ENCODE measurements around the gene CORO1C. TPM values are rescaled to one million over a fixed set of nuclear protein-coding genes. Genes with fewer than 3 reads are reported as not detected.
A peak's percentile ranks its signal among the peaks of the same experiment; 100 is the strongest.

The CORO1C gene
- total RNA-seq, 1 donor from 2014 or later, result 65.3 TPM

GRCh38 chr12:108720757-108721514 is 10.4 kb downstream of the CORO1C start:
- DNase-seq (ENCODE audit: low spot score in 2 of 2, unreplicated experiment in 2 of 2), result no peak
- no peaks in the 10 kb centered on the region for H3K9me3 Mint-ChIP-seq
- peaks cover 51% of the 10 kb centered on the region for H3K4me1 Mint-ChIP-seq
- peaks cover 7% of the 10 kb centered on the region for H3K36me3 Mint-ChIP-seq
- H3K27ac Mint-ChIP-seq, result no peak overlapping the region
- H3K4me3 Mint-ChIP-seq, result no peak overlapping the region
- H3K27me3 Mint-ChIP-seq (ENCODE audit: low read depth), result no peaks in the 10 kb centered on the region
- no peak for TF ChIP-seq CTCF (IDR thresholded peaks at IDR 0.05; ENCODE audit: unreplicated experiment)

GRCh38 chr12:108717243-108717642 is 14.1 kb downstream of the CORO1C start:
- Mint-ChIP-seq H3K9me3 (no peaks in the 10 kb centered on the region), H3K27me3 (ENCODE audit: low read depth) (no peaks in the 10 kb centered on the region), H3K4me3 (no peak overlapping the region), H3K36me3 (peaks cover 7% of the 10 kb centered on the region), H3K27ac (no peak overlapping the region), H3K4me1 (peaks cover 43% of the 10 kb centered on the region)
- DNase-seq (ENCODE audit: low spot score in 2 of 2, unreplicated experiment in 2 of 2), result no peak
- no peak for TF ChIP-seq CTCF (IDR thresholded peaks at IDR 0.05; ENCODE audit: unreplicated experiment)

GRCh38 chr12:108714866-108715265 is 16.5 kb downstream of the CORO1C start:
- Mint-ChIP-seq H3K27me3 (ENCODE audit: low read depth) (no peaks in the 10 kb centered on the region), H3K4me1 (peaks cover 39% of the 10 kb centered on the region), H3K4me3 (no peak overlapping the region), H3K27ac (peak overlapping the region; percentile 68), H3K36me3 (peaks cover 7% of the 10 kb centered on the region), H3K9me3 (no peaks in the 10 kb centered on the region)
- no peak for DNase-seq (ENCODE audit: low spot score in 2 of 2, unreplicated experiment in 2 of 2)
- TF ChIP-seq CTCF (IDR thresholded peaks at IDR 0.05; ENCODE audit: unreplicated experiment), result no peak

- Mint-ChIP-seq H3K36me3 (peaks cover 7% of the 10 kb centered on the region), H3K27me3 (ENCODE audit: low read depth) (no peaks in the 10 kb centered on the region), H3K27ac (peak overlapping the region; percentile 91), H3K9me3 (no peaks in the 10 kb centered on the region), H3K4me3 (no peak overlapping the region), H3K4me1 (peaks cover 45% of the 10 kb centered on the region)
- DNase-seq (ENCODE audit: low spot score in 2 of 2, unreplicated experiment in 2 of 2), result no peak
- TF ChIP-seq CTCF (IDR thresholded peaks at IDR 0.05; ENCODE audit: unreplicated experiment), result no peak
Measured at GRCh38 chr12:108713471-108713870, 17.8 kb downstream of the CORO1C start.

- Mint-ChIP-seq H3K4me3 (no peak overlapping the region), H3K4me1 (peaks cover 45% of the 10 kb centered on the region), H3K27me3 (ENCODE audit: low read depth) (no peaks in the 10 kb centered on the region), H3K9me3 (no peaks in the 10 kb centered on the region), H3K36me3 (peaks cover 7% of the 10 kb centered on the region), H3K27ac (peak overlapping the region; percentile 91)
- TF ChIP-seq CTCF (IDR thresholded peaks at IDR 0.05; ENCODE audit: unreplicated experiment), result no peak
- DNase-seq (ENCODE audit: low spot score in 2 of 2, unreplicated experiment in 2 of 2), result no peak
Measured at GRCh38 chr12:108712925-108713203, 18.5 kb downstream of the CORO1C start.

All from mesothelial cell of epicardium (in vitro differentiated cells).